Immature natural killer cell (primary cell): Measurements from ENCODE around the gene AKT1S1. TPM values are rescaled to one million over a fixed set of nuclear protein-coding genes. Genes with fewer than 3 reads are reported as not detected.
A peak's percentile ranks its signal among the peaks of the same experiment; 100 is the strongest.

Experiments used
- DNase-seq, 3 donors: peaks; one replicate each; pipeline ENCODE4 v3.0.0; 2022; ENCODE audit warnings: mixed read lengths in 1 of 3
- H3K27ac Mint-ChIP-seq, 6 donors: one replicate each; pipeline ENCODE4 v1.8.0; 2020; ENCODE audit warnings: mixed read lengths in 6 of 6, mild to moderate bottlenecking in 5 of 6, inconsistent platforms in 4 of 6, moderate library complexity in 3 of 6
- H3K27me3 Mint-ChIP-seq, 3 donors: one replicate each; pipeline ENCODE4 v1.8.0; 2020 to 2021; ENCODE audit warnings: low read depth in 3 of 3, mild to moderate bottlenecking in 3 of 3, mixed read lengths in 3 of 3, moderate library complexity in 3 of 3, inconsistent platforms in 1 of 3
- H3K36me3 Mint-ChIP-seq, 3 donors: one replicate each; pipeline ENCODE4 v1.8.0; 2020; ENCODE audit warnings: mixed read lengths in 3 of 3, inconsistent platforms in 2 of 3, mild to moderate bottlenecking in 2 of 3
- H3K4me1 Mint-ChIP-seq, 2 donors: one replicate each; pipeline ENCODE4 v1.8.0; 2020; ENCODE audit warnings: inconsistent platforms in 2 of 2, mild to moderate bottlenecking in 2 of 2, mixed read lengths in 2 of 2, moderate library complexity in 1 of 2
- H3K4me3 Mint-ChIP-seq, 5 donors: one replicate each; pipeline ENCODE4 v1.8.0; 2020; ENCODE audit warnings: mild to moderate bottlenecking in 5 of 5, mixed read lengths in 5 of 5, inconsistent platforms in 3 of 5, moderate library complexity in 3 of 5
- H3K9me3 Mint-ChIP-seq, 6 donors: one replicate each; pipeline ENCODE4 v1.8.0; 2020; ENCODE audit warnings: mild to moderate bottlenecking in 6 of 6, mixed read lengths in 6 of 6, inconsistent platforms in 4 of 6, moderate library complexity in 3 of 6
- polyA plus RNA-seq, 3 donors: library from polyadenylated mRNA; unstranded; fragments of 300-500 nt; fragmentation: Illumina TruSeq; gene quantifications; one replicate each; pipeline ENCODE4 v1.2.3, GENCODE V29; 2021

The AKT1S1 gene
- polyA plus RNA-seq, 3 donors from 2014 or later: 2.5 to 4.7 (median 3.3) TPM

DNA sequence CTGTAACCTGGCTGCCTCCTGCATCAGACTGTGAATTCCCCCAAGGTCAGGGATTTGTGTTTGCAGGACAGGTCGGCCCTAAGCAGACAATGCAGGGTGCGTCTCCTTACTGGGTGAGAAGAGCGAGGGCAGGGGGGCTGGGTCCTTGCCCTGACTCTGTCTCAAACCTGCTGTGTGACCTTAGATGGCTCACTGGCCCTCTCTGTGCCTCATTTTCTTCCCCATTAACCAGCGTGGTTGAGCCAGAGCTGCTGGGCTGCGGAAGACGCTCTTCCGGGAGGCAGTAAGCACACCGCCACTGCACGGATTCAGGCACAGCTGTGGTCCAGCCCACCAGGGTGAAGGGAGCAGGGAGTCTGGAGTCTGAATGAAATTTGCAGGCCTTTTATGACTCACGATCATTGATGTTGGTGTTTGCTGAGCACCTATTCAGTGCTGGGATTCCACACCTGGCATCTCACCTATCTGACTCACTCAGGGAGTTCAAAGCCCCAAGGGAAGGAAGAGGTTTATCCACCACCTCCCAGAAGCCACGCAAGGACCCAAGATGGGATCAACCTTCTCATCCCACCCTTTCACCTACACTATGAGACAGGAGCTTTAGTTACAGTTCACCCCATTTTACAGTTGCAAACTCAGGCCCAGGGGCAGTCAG, 2.5 kb downstream of the AKT1S1 start:
- Mint-ChIP-seq H3K36me3 (peaks cover 0 to 5% (median 4%) of the 10 kb centered on the region in 3 donors), H3K9me3 (no peaks in the 10 kb centered on the region), H3K4me3 (peak overlapping the region in 3 of 5 donors; percentile 48 to 68 (median 57)), H3K4me1 (peaks cover 39 to 42% of the 10 kb centered on the region in 2 donors), H3K27me3 (peaks cover 2% of the 10 kb centered on the region in 3 donors), H3K27ac (peak overlapping the region in 2 of 6 donors; percentile 34 to 67)
- no peak for DNase-seq

DNA sequence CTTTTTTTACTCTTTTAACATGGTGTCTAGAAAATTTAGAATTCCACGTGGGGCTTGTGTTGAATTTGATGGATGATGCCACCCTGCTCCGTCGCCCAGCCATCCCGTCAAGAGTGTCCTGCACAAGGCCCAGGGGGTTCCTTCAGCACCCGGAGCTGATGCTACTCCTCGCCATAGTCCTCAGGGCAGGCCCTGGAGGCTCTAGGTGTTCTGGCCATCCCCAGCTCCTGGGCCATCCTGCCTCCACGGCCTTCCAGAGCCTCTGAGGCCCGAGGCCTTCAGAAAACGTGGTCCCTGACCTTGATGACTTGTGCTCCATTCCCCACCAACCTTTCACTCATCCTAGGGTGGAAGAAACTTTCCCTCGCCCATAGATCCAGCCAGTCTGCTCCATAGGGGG, 3.3 kb downstream of the AKT1S1 start:
- peaks cover 2% of the 10 kb centered on the region in 3 donors for H3K27me3 Mint-ChIP-seq
- H3K4me1 Mint-ChIP-seq: peaks cover 35 to 38% of the 10 kb centered on the region in 2 donors
- H3K27ac Mint-ChIP-seq: no peak overlapping the region
- H3K9me3 Mint-ChIP-seq: no peaks in the 10 kb centered on the region
- no peak for DNase-seq
- H3K4me3 Mint-ChIP-seq: peak overlapping the region in 2 of 5 donors; percentile 18 to 35
- peaks cover 0 to under 1% (median under 1%) of the 10 kb centered on the region in 3 donors for H3K36me3 Mint-ChIP-seq

DNA sequence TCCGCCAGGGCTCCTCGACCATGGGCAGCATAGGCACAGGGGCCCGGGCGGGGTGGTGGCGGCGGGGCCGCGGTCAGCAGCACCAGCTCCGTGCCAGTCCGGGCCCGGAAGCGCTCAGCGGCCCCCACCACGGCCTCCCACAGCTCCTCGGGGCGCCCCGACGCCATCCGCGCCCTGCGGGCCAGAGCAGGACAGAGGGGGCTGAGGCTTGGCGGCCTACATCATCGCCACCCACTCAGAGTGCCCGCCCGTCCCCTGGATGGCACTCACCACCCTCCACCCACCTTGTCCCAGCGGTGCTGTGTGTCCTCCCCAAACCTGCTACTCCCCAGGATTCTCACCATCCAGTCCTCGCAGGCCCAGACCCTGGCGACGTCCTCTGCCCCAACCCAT, 4.0 kb downstream of the AKT1S1 start:
- DNase-seq: no peak
- Mint-ChIP-seq H3K4me1 (peaks cover 36 to 37% of the 10 kb centered on the region in 2 donors), H3K27me3 (peaks cover 0 to 2% (median 2%) of the 10 kb centered on the region in 3 donors), H3K36me3 (no peaks in the 10 kb centered on the region), H3K9me3 (no peaks in the 10 kb centered on the region), H3K27ac (no peak overlapping the region), H3K4me3 (peak overlapping the region in 1 of 5 donors; percentile 18)

DNA sequence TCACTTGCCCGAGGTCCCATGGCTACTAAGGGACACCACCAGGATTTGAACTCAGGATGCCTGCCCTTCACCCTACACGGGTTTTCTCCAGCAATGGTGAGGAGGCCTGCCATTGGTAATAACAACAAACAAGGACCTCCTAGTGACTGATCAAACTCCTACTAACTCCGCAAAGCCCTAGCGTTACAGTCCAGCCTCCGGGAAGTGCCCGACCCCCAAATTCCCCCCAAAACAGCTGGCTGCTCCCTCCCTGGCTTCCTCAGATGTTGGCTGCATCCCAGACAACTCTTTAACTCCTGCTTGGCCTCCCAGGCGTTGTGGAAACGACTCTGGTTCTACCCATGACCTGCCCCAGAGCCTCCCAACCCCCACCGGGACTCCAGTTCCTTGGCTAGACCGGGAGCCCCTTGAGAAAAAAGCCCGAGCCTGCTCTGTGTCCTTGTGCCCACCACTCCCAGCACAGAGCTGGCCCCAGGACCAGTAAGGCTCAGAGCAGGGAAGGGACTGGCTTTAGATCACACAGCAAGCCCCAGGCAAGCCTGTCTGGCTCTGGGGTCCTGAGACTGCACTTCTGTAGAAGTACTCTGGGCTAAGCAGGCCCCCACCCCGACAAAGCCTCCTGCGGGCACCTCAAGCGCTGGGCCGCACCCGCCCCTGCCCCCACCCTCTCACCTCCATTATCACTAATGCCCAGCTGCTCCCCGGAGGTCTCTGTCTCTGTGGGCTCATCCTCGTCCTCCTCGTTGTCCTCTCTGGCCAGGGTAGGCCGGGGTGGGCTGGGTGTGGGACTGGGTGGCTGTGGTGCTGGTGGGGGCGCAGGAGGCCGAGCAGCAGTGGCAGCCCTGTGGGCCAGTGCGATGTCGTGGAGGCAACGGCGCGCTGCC, 4.7 kb downstream of the AKT1S1 start:
- no peaks in the 10 kb centered on the region for H3K9me3 Mint-ChIP-seq
- peak overlapping the region in 2 of 6 donors; percentile 72 to 75 for H3K27ac Mint-ChIP-seq
- peak overlapping the region in 2 of 5 donors; percentile 57 to 63 for H3K4me3 Mint-ChIP-seq
- peaks cover 4 to 8% (median 8%) of the 10 kb centered on the region in 3 donors for H3K27me3 Mint-ChIP-seq
- DNase-seq: no peak
- peaks cover 39% of the 10 kb centered on the region in 2 donors for H3K4me1 Mint-ChIP-seq
- no peaks in the 10 kb centered on the region for H3K36me3 Mint-ChIP-seq

DNA sequence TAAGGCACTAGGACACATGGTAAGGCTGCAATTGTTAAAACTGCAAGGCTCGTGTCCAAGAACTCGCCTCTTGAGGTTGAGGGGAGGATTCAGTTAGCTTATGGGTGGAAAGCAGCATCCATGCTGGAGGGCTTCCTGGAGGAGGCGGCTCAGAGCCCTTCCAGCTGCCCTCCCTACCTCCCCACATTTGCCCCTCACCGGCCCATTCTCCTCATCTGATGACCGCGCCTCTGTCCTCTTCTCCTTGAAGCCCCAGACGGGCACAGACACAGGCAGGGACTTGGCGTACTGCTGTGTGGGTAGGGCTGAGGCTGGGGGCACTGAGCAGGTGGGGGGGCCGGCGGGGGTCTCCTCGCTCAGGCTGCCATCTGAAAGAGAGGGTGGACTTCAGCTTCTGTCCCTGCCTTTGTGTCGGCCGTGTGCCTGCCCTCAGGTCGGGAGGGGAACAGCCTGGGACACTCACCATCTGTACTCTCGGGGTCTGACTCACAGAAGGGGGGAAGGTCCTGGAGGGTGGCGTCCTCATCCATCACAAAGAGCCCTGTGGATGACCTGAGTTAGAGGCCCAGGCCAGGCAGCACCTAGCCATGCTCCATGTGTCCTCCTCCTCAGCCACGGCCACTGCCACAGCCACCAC, 5.7 kb downstream of the AKT1S1 start:
- H3K36me3 Mint-ChIP-seq: no peaks in the 10 kb centered on the region
- peaks cover 6 to 11% (median 11%) of the 10 kb centered on the region in 3 donors for H3K27me3 Mint-ChIP-seq
- H3K4me1 Mint-ChIP-seq: peaks cover 47 to 49% of the 10 kb centered on the region in 2 donors
- H3K9me3 Mint-ChIP-seq: no peaks in the 10 kb centered on the region
- peak overlapping the region in 3 of 5 donors; percentile 48 to 63 (median 57) for H3K4me3 Mint-ChIP-seq
- peak overlapping the region; percentile 28 to 82 (median 72) for H3K27ac Mint-ChIP-seq
- DNase-seq: no peak

DNA sequence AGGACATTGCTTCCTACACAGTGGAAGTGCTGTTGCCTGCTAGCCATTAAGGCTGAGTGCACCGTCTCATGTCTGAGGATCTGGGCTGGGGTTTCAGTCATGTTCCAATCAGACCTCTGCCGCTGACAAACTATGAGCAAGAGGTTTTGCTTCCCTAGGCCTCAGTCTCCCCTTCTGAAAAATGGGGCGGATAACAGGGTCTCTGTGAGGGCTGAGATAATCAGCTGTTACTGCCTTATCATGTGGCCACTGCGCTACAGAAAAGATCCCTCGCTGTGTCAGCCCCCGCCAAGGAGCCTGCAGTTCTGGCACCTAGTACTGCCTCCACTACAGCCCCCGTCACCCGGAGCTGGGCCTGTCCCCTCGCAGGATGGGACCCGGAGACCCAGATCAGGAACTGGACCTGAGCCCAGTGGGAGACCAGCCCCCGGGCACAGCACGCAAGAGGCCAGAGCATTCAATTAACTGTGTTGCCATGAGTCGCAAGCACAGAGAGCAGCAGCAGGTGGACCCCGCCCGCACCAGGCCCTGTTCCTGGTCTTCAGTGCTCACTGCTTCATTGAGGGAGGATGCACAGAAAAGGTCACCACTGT, 6.8 kb downstream of the AKT1S1 start:
- DNase-seq: no peak
- Mint-ChIP-seq H3K9me3 (no peaks in the 10 kb centered on the region), H3K4me1 (peaks cover 51 to 53% of the 10 kb centered on the region in 2 donors), H3K27me3 (peaks cover 6 to 11% (median 11%) of the 10 kb centered on the region in 3 donors), H3K4me3 (peak overlapping the region in 2 of 5 donors; percentile 46 to 89), H3K36me3 (no peaks in the 10 kb centered on the region), H3K27ac (peak overlapping the region in 4 of 6 donors; percentile 87 to 91 (median 91))

DNA sequence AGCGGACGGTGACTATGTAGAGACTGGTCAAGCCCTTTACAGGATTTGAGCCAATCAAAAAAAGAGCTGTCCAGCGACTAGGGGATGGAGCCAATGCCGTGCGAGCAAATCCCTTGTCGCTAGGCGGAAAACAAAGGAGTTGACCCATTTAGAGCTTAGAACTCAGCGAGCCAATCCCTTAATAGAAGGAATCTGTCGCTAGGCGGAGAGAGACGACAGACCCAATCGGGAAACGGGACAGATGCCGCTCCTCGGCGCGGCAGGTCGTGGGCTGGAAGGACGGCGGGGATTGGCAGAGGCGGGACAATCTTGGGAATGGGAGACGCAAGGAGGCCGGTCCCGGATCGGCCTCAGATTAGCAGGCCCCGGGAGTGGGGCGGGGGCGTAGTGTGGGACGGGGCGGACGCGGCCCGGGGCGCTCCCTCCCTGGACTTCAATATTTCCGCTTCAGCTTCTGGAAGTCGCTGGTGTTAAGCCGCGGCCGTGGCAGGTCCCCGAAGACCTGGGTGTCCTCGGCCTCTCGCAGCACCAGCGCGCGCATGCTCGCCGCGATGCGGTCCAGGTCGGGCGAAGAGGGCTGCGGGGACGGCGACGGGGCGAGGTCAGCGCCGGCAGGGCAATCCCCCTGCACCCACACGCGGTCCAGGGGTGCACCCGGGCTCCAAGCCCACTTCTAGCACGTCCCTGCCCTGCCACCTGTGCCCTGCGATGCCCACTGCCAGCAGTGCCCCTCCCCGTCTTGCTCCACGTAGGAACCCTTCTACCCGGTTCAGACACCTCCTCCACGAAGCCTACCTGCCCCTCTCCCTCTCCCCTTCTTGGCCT, 7.5 kb downstream of the AKT1S1 start:
- Mint-ChIP-seq H3K36me3 (no peaks in the 10 kb centered on the region), H3K27me3 (peaks cover 6 to 12% (median 10%) of the 10 kb centered on the region in 3 donors), H3K4me3 (peak overlapping the region in 1 of 5 donors; percentile 89), H3K27ac (peak overlapping the region in 4 of 6 donors; percentile 87 to 91 (median 91)), H3K9me3 (no peaks in the 10 kb centered on the region), H3K4me1 (peaks cover 53% of the 10 kb centered on the region in 2 donors)
- peak; percentile 96 to 97 (median 96) for DNase-seq

DNA sequence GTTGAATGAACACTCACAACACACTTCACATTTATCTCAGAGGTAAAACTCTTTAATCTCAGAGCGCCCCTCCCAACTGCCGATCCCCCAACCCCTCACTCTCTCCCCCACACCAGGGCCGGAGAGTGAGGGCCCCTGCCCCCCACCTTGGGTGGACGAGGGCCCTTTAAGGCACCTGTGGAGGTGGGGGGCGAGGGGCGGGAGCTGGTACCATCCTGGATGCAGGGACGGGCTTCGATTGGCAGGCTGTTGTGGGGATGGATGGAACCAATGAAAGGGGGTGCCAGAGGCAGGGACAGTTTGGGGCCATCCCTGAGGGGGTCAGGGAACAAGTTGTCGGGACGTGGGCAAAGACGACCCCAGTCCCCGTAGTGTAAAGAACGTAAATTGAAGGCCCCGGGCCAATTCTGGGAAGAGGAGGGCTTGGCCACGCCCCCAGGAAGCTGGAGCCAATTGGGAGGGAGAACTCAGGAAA, 8.1 kb downstream of the AKT1S1 start:
- Mint-ChIP-seq H3K4me1 (peaks cover 53 to 57% of the 10 kb centered on the region in 2 donors), H3K27ac (peak overlapping the region in 1 of 6 donors; percentile 99), H3K36me3 (no peaks in the 10 kb centered on the region), H3K9me3 (no peaks in the 10 kb centered on the region), H3K4me3 (no peak overlapping the region), H3K27me3 (peaks cover 6 to 12% (median 10%) of the 10 kb centered on the region in 3 donors)
- DNase-seq: no peak

DNA sequence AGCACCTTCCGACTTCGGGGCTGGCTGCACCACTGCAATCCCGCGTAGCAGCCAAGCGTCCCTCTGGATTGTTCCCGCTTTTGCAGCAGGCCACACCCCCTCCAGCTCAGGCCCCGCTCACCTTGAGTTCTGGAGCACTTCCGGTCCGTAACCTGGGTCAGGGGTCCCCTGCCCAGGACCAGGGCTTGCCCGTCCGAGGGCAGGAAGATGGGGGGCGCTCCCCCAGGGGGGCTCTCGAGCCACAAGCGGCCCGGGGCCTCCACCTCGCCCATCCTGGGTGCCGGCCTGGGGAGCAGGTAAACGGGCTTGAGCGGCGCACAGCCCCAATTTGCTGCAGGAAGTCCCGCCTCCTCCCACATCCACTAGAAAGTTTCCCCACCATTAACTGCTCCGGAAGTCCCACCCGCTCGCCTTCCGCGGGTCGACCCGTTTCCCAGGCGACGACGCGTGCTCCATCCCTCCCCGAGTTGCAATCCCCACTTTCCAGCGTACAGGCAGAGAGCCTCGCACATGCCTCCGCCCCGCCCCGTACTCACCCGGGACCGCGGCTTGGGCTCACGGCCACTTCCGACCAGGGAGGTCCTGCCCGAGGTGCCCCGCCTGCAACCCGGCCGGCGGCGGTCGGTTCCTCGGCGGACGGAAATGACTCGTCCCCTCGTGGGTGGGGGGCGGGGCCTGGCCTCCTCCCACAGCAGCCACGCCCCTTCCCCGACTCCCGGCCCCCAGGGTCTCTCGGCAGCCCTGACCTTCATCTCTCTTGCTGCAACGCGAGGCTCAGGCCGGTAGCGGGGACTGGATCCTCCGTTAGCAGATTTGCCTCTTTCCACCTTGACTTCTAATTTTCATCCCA, 10.0 kb downstream of the AKT1S1 start, which contains the start of gene PNKP:
Gene PNKP (minus strand): TSS at position 644 of the 850 bp plus-strand sequence. CDS start 372 bp downstream, at position 272.
- DNase-seq: peak; percentile 89 to 92 (median 90)
- H3K4me3 Mint-ChIP-seq: peak within 1 kb of the TSS in 1 of 5 donors; percentile 100
- H3K27me3 Mint-ChIP-seq: peaks cover 9 to 13% (median 10%) of the 10 kb centered on the region in 3 donors
- H3K36me3 Mint-ChIP-seq: peaks cover 0 to 4% (median 4%) of the 10 kb centered on the region in 3 donors
- H3K9me3 Mint-ChIP-seq: no peaks in the 10 kb centered on the region
- peak within 1 kb of the TSS in 3 of 6 donors; percentile 90 to 99 (median 98) for H3K27ac Mint-ChIP-seq
- H3K4me1 Mint-ChIP-seq: peaks cover 56% of the 10 kb centered on the region in 2 donors

DNA sequence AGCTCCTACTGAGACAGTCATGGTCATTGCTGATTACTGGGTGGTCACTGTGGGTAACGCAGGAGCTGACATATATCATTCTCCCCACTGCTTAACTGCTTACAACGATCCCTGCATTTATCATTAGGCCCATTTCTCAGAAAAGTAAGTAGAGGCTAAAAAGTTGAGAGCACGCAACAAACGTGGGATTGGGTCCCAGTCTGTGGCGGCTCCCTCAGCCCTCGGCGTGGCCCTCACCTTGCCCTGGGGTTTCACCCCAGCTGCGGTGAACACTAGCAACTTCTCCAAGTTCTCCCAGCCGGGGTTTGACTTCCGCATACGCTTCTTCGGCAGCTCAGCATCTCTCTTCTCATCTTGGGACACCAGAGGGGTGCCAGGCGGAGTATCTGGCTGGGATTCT, 12.3 kb downstream of the AKT1S1 start:
- Mint-ChIP-seq H3K4me3 (peak overlapping the region in 1 of 5 donors; percentile 68), H3K4me1 (peaks cover 39 to 43% of the 10 kb centered on the region in 2 donors), H3K27ac (no peak overlapping the region), H3K9me3 (no peaks in the 10 kb centered on the region), H3K36me3 (peaks cover 0 to 4% (median 4%) of the 10 kb centered on the region in 3 donors), H3K27me3 (peaks cover 9 to 17% (median 11%) of the 10 kb centered on the region in 3 donors)
- DNase-seq: no peak

DNA sequence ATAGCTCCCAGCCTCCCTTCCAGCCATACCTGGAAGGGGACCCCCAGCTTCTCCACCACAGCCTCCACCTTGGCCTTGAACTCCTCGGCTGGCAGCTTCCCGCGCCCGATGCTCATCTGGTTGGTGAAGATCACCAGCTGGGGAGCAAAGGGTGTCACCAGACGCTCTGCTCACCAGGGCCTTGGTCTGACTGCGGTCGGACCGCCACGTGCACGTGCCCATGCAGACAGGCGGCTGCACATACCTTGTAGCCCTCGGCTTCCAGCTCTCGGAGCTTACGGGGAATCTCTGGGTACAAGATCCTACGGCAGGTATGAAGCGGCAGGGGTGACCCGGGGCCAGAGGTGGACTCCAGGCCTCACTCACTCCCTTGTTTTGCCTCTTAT, 13.2 kb downstream of the AKT1S1 start:
- no peak for DNase-seq
- Mint-ChIP-seq H3K27me3 (peaks cover 9 to 17% (median 13%) of the 10 kb centered on the region in 3 donors), H3K4me1 (peaks cover 39 to 43% of the 10 kb centered on the region in 2 donors), H3K27ac (peak overlapping the region in 1 of 6 donors; percentile 34), H3K4me3 (peak overlapping the region in 1 of 5 donors; percentile 21), H3K9me3 (no peaks in the 10 kb centered on the region), H3K36me3 (peaks cover 0 to 4% (median 4%) of the 10 kb centered on the region in 3 donors)
